ENCODE data around the gene FBXO45.

GRCh38 chr3:196553551-196553950 lies 14.9 kb upstream of the FBXO45 start:
- TF ChIP-seq, protein P1, sequence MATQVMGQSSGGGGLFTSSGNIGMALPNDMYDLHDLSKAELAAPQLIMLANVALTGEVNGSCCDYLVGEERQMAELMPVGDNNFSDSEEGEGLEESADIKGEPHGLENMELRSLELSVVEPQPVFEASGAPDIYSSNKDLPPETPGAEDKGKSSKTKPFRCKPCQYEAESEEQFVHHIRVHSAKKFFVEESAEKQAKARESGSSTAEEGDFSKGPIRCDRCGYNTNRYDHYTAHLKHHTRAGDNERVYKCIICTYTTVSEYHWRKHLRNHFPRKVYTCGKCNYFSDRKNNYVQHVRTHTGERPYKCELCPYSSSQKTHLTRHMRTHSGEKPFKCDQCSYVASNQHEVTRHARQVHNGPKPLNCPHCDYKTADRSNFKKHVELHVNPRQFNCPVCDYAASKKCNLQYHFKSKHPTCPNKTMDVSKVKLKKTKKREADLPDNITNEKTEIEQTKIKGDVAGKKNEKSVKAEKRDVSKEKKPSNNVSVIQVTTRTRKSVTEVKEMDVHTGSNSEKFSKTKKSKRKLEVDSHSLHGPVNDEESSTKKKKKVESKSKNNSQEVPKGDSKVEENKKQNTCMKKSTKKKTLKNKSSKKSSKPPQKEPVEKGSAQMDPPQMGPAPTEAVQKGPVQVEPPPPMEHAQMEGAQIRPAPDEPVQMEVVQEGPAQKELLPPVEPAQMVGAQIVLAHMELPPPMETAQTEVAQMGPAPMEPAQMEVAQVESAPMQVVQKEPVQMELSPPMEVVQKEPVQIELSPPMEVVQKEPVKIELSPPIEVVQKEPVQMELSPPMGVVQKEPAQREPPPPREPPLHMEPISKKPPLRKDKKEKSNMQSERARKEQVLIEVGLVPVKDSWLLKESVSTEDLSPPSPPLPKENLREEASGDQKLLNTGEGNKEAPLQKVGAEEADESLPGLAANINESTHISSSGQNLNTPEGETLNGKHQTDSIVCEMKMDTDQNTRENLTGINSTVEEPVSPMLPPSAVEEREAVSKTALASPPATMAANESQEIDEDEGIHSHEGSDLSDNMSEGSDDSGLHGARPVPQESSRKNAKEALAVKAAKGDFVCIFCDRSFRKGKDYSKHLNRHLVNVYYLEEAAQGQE (IDR thresholded peaks at IDR 0.05; ENCODE audit: low read depth) = no peak
- TF ChIP-seq MAX (IDR thresholded peaks at IDR 0.05) = no peak
- TF ChIP-seq RAD21 (IDR thresholded peaks at IDR 0.05; ENCODE audit: low read depth) = no peak
- TF ChIP-seq TAF1 (IDR thresholded peaks at IDR 0.05; ENCODE audit: low read depth) = no peak
- no peak for TF ChIP-seq EGR1 (IDR thresholded peaks at IDR 0.05)
- no peak for TF ChIP-seq TCF12 (IDR thresholded peaks at IDR 0.05; ENCODE audit: low read depth)
- no peak for TF ChIP-seq YY1 (IDR thresholded peaks at IDR 0.05; ENCODE audit: low read depth)
- TF ChIP-seq EP300 (IDR thresholded peaks at IDR 0.05; ENCODE audit: borderline replicate concordance) = no peak
- TF ChIP-seq NFIC (IDR thresholded peaks at IDR 0.05) = no peak
- TF ChIP-seq FOXM1 (IDR thresholded peaks at IDR 0.05; ENCODE audit: borderline replicate concordance, low read depth) = no peak
